GM18858 (cell line): ENCODE measurements around the gene ZNF821.
"Not testable (repeated sequence)": the region's sequence is repeated elsewhere in the genome, so short reads cannot be mapped to it uniquely, and the experiment has no call there.

ENCODE experiments used
- ATAC-seq: cut with Tn5 transposase; IDR thresholded peaks from one replicate; pipeline ENCODE4 v1.9.1; 2021; ENCODE audit not compliant: unreplicated experiment

Gene ZNF821

DNA sequence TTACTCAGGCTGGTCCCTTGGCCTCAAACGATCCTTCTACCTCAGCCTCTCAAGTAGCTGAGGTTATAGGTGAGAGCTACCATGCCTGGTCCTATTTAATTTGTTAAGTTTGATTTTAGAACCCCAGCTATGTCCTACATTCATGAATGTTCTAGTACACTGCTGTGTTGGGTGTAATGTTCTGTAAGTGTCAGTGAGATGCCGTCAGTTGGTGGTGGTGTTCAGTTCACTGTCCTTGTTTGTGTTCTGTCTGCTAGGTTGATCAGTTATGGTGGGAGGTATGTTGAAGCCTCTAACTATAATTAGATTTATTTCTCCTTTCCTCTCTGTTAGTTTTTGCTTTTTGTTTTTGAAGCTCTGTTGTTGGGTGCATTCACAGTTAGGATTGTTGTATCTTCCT is 19.6 kb upstream of the ZNF821 start:
- ATAC-seq, result no peak

DNA sequence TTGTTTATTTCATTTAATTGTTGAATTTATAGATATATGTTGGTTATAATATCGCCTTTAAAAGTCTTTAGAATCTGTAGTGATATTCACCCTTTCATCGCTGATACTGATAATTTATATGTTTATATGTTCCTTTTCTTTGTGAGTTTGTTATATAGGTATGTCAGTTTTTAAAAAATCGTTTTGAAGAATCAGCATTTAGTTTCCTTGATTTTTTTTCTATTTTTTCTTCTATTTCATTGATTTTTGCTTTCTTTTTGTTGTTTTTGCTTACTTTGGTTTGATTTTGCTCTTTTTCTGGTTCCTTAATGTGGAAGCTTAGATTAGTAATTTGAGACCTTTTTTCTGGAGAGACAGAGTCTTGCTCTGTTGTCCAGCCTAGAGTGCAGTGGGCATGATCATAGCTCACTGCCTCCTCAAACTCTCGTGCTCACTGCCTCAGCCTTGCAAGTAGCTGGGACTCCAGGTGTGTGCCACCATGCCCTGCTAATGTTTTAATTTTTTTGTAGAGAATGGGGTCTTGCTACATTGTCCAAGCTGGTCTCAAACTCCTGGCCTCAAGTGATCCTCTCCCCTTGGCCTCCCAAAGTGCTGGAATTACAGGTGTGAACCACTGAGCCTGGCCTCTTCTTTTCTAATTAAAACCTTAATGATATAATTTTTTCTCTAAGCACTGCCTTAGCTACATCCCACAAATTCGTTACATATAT is 18.8 kb upstream of the ZNF821 start:
- ATAC-seq, result no peak

- no peak for ATAC-seq
Observed at GRCh38 chr16:71899171-71899570, 15.2 kb upstream of the ZNF821 start.

DNA sequence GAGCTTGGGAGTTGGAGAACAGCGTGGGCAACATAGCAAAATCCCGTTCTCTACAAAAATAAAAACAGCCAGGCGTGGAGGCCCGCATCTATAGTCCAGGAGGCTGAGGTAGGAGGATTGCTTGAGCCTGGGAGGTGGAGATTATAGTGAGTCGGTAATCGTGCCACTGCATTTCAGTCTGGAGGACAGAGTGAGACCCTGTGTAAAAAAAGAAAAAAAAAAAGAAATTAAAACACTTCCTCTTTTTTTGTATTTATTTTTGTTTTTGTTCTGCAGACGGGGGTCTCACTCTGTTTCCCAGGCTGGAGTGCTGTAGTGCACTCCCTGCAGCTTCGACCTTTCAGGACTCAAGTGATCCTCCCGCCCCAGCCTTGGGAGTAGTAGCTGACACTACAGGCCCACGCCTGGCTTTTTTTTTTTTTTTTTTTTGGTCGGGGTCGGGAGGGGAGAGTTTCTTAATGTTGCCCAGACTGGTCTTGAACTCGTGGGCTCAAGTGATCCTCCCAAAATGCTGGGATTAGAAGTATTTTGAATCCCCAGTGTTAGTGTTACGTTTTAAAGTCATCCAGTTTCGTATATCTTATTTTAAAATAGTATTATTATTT is 12.9 kb upstream of the ZNF821 start:
- ATAC-seq, result no peak

DNA sequence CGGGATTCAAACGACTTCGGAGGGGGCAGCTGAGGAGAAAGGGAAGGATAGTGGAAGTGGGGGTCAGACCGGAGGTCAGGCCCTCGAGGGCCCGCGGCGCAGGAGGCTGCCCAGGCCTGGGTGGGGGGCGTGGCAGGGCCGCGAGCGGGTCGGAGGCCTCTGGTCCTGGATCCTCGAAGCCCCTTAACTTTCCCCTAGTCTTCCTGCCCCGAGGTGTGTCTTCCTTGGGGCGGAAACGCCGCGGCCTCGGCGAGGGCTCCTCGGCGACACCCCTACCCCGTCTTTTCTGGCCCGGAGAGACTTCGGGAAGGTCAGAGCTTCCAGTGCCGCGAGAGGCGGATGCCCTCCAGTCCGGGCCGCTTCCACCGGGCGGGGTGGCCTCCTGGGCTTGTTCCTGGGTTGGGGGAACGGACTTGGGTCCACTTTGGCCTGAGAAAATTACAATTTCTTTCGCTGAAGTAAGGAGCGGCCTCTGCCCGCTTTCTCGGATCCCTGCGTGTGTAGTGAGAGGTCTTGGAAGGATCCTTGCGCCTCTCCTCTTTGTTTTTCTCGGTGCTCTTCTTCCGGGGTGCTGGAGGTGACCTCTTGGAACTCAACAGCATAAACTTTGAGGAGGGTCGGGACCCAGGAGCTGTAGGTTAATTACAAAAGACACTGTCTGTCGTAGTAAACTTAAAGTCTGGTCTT is 11.8 kb upstream of the ZNF821 start:
- no peak for ATAC-seq

DNA sequence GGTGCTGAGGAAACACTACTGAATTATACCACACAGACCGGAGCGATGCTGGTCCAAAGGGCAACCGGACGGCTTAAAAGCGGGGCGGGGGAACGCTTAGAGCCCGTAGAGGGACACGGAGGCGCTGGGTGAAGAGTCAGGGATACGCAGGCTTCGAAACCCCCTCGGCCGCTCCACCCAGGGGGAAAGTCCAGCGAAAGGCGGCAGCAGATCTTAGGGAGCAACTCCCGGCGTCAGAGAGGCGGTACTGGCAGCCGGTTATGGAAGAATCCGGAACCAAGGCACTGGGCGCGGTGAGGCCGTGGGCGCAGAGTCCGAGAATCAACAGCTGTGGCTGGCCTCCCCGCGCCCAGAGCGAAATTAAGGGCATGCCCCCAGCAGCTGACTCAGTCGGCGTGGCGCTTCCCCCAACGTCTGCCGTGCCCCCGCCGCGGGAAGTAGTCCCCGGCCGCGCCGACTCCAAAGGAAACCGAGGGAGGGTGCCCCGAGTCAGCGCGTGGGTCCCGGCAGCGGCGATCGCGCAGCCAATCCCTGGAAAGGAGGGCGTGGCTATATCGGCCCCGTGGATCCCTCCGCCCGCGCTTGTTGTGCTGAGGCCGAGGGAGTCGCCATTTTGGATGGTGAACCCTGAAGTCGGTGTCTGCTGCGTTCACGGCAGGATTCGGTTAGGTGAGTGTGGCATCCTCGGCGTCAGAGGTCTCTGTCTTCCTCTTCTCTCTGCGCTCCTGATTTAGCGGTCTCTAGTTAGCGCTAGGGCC is 11.1 kb upstream of the ZNF821 start, which contains the start of gene IST1:
Gene IST1, plus strand, starts transcription at position 611 of the 758 bp plus-strand sequence. CDS start 20,110 bp downstream, outside the sequence.
- ATAC-seq, result peak; percentile 63

- ATAC-seq, result no peak
Observed at GRCh38 chr16:71894229-71894920, 10.4 kb upstream of the ZNF821 start.

DNA sequence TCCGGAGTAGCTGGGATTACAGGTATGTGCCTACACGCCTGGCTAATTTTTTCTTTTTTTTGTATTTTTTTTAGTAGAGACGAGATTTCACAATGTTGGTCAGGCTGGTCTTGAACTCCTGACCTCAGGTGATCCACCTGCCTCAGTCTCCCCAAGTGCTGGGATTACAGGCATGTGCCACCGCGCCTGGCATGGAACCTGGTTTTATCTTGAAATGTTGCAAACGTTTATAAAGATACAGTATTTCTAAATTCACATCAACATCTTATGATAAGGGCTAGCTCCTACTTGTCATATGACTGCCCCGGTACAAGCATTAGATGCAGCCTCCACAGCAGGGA is 9.9 kb upstream of the ZNF821 start:
- no peak for ATAC-seq

DNA sequence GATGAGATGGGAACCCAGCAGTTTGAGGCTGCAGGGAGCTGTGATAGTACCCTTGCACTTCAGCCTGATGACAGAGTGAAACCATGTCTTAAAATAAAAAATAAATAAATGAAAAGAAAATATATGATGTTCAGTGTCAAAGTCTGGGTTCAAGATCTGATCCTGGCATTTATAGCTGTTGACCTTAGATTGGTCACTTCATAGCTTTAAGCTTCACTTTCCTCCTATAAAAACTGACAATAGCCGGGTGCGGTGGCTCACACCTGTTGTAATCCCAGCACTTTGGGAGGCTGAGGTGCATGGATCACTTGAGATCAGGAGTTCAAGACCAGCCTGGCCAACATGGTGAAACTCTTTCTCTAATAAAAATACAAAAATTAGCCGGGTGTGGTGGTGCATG is 5.2 kb upstream of the ZNF821 start:
- no peak for ATAC-seq

DNA sequence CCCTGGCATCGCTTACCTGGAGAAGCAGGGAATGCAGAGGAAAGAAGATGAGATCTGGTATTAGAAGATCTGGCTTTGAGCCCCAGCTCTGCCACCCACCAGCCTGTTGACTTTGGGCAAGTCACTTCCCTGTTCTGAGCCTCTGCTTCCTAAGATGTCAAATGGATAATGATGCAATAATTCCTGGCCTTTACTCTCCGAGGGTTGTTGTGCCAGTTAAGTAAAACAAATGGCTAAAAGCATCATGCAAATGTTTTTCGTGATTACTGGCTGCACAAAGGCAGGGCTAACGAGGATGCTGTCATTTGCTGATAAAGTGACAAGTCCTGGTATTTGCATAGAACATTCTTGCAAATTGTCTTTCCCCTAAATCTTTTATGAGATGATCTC is 1.3 kb upstream of the ZNF821 start:
- ATAC-seq, result no peak

GRCh38 chr16:71883168-71883848 is 674 bp downstream of the ZNF821 start:
- no peak for ATAC-seq

GRCh38 chr16:71882505-71883167 is 1.3 kb downstream of the ZNF821 start:
- ATAC-seq, result peak; percentile 35

GRCh38 chr16:71880176-71880575 is 3.8 kb downstream of the ZNF821 start:
- ATAC-seq, result no peak

GRCh38 chr16:71878911-71879310 is 5.1 kb downstream of the ZNF821 start:
- ATAC-seq, result no peak

- no peak for ATAC-seq
Observed at GRCh38 chr16:71873199-71873598, 10.8 kb downstream of the ZNF821 start.

GRCh38 chr16:71870818-71871217 is 13.2 kb downstream of the ZNF821 start:
- no peak for ATAC-seq

DNA sequence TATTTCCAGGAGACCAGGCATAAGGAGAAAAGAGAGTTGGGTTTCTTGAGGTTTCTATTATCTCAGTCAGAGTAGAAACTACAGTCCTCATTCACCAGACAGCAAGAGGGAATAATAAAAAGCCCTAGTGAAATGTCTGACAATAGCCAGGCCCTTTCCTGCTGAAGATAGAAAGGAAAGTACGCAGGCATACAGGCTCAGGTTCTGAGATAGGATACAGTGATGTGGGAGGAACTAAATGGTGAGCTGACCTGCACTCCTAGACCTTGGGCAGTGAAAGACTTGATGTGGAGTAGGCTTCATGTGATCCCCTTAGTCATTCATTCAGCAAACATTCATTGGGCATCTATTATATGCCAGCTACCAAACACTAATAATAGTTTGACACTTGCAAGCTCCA is 14.9 kb downstream of the ZNF821 start:
- ATAC-seq, result no peak

- no peak for ATAC-seq
Observed at GRCh38 chr16:71867939-71868338, 16.0 kb downstream of the ZNF821 start.

- not testable (repeated sequence) for ATAC-seq
Observed at GRCh38 chr16:71867175-71867574, 16.8 kb downstream of the ZNF821 start.
